Heart left ventricle (tissue), 13 donors: ENCODE results near the gene PRR29.

ENCODE experiments used
- POLR2A ChIP-seq, 2 donors: fragments of 450-650 bp; IDR thresholded peaks; one replicate each; pipeline ENCODE4 v1.6.1; 2017; ENCODE audit warnings: antibody characterized with exemption in 2 of 2, mild to moderate bottlenecking in 2 of 2, moderate library complexity in 2 of 2
- TF ChIP-seq, protein P1 (sequence below), 12 donors: fragments of 200-600 bp; sonication (generic) in 4 of 12; IDR thresholded peaks; one replicate each; pipeline versions ENCODE4 v1.5.0 to v1.8.0; 2018 to 2022; ENCODE audit warnings: antibody characterized with exemption in 12 of 12, mild to moderate bottlenecking in 5 of 12
- donor health status: ischemic (EF 13 %, LVEDD 7.1; RV severe dilation, severe dysfunction).
- donor health status: DM: no; HTN: yes; CAD: no.
- donor health status: DM: no; HTN: no; CAD: no.
- donor health status: ischemic (EF 25% LVEDD 6.9; RV normal size, moderate dysfunction).
- donor health status: ischemic (EF 25% LVEDD 5.7; RV mildly dilated, moderate dysfunction).
- donor health status: ischemic (EF 35%, LVEDD 5.7; RV mildly dilated, moderate dysfunction).
- donor health status: nonischemic (EF 11% LVEDD 7.7; RV severe dilation, severe dysfunction).
- donor health status: DM: yes; HTN: yes; CAD: no.
- donor health status: PGD.
- donor health status: ischemic (EF 29% LVEDD 5.4; RV normal size, mild dysfunction).
- donor health status: nonischemic (EF 23%, LVEDD 6.1; RV moderate dilation, normal function).

DNA sequence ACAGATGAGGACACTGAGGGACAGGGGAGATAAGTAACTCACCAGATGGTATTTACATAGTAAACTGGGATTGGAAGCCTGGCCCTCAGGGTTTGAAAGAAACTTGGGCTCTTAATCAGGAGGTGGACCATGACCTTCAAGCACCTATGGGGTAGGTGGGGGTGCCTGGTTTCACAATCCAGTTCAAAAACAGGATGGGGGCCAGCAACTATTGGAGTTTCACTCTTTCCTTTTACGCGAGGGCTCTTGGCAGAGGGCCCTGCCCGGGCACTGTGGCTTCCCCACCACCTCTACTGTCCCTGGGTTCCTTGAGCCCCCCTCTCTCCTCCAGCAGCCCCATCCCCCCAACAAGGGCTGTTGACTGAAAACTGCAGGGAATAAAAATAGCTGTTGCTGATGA is 11.3 kb upstream of the PRR29 start:
- no peak for TF ChIP-seq POLR2A (IDR thresholded peaks at IDR 0.05)
- TF ChIP-seq, protein P1, sequence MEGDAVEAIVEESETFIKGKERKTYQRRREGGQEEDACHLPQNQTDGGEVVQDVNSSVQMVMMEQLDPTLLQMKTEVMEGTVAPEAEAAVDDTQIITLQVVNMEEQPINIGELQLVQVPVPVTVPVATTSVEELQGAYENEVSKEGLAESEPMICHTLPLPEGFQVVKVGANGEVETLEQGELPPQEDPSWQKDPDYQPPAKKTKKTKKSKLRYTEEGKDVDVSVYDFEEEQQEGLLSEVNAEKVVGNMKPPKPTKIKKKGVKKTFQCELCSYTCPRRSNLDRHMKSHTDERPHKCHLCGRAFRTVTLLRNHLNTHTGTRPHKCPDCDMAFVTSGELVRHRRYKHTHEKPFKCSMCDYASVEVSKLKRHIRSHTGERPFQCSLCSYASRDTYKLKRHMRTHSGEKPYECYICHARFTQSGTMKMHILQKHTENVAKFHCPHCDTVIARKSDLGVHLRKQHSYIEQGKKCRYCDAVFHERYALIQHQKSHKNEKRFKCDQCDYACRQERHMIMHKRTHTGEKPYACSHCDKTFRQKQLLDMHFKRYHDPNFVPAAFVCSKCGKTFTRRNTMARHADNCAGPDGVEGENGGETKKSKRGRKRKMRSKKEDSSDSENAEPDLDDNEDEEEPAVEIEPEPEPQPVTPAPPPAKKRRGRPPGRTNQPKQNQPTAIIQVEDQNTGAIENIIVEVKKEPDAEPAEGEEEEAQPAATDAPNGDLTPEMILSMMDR (IDR thresholded peaks at IDR 0.05), result no peak
